ENCODE data around the gene MAPKBP1. TPM values are rescaled to one million over a fixed set of nuclear protein-coding genes. Genes with fewer than 3 reads are reported as not detected.

Gene MAPKBP1
- total and polyA plus RNA-seq, 2 of the 8 experiments (the other 6 are each of a cell fraction or from before 2014, with no cell fraction given), result 4.3 to 11.3 TPM

DNA sequence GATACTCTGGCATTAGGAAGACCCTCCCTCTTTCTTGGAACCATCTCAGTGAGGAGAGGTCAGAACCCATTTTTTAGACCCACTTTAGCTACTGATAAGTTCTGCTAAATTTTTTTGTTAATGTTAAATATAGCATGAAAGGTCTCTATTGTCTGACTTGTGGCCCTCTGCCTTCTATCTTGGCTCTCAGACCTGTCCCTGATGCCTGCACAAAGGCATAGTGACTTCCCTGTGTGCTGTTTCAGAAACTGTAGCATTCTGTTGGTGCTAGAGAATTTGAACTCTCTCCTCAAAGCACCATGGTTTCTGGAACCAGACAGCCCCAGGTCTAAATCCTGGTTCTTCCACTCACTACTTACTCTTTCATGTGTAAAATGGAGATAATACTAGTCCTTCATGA, 15.4 kb downstream of the MAPKBP1 start:
- no peak for DNase-seq (ENCODE audit: low read depth in 1 of 2, low spot score in 2 of 2)
- Histone ChIP-seq H3K27me3 (replicated peaks in 1 of 4; ENCODE audit: control insufficient read depth in 3 of 4, extremely low read depth in 1 of 4, insufficient read depth in 3 of 4, low read length in 3 of 4) (no peaks in the 10 kb centered on the region), H3K36me3 (ENCODE audit: control insufficient read depth in 2 of 4, insufficient read depth in 4 of 4, low read length in 3 of 4) (no peaks in the 10 kb centered on the region), H2AK5ac (ENCODE audit: low read depth, low read length) (no peak overlapping the region), H2BK120ac (replicated peaks; ENCODE audit: low read depth, low read length) (no peak overlapping the region), H4K8ac (ENCODE audit: extremely low read depth, insufficient read depth, low read length) (no peak overlapping the region), H3K56ac (replicated peaks; ENCODE audit: insufficient read length, low read depth, low read length) (no peak overlapping the region), H3K4ac (replicated peaks; ENCODE audit: insufficient read length, low read depth, low read length) (no peak overlapping the region), H3K23me2 (ENCODE audit: low read depth, low read length) (no peaks in the 10 kb centered on the region), H3K9me3 (ENCODE audit: insufficient read depth in 2 of 2, low read depth in 1 of 2, low read length in 1 of 2) (no peaks in the 10 kb centered on the region), H3K18ac (ENCODE audit: extremely low read depth, low read length) (no peak overlapping the region), H3K9ac (replicated peaks in 1 of 4; ENCODE audit: extremely low read depth in 1 of 4, low read depth in 3 of 4, low read length in 3 of 4) (no peak overlapping the region), H2BK20ac (ENCODE audit: low read length) (no peak overlapping the region), H3K79me2 (ENCODE audit: control insufficient read depth in 1 of 2, insufficient read depth in 2 of 2, low read length in 2 of 2) (peaks cover 0 to 3% of the 10 kb centered on the region in 2 experiments; a peak in 1 of 4 replicates), H3K79me1 (ENCODE audit: low read depth, low read length) (no peaks in the 10 kb centered on the region), H3K27ac (ENCODE audit: low read depth, low read length) (no peak overlapping the region), H2BK5ac (ENCODE audit: low read depth, low read length) (no peak overlapping the region), H4K5ac (ENCODE audit: insufficient read length, low read depth, low read length) (no peak overlapping the region), H2BK12ac (ENCODE audit: low read depth, low read length) (no peak overlapping the region), H4K91ac (replicated peaks; ENCODE audit: insufficient read length, low read length) (no peak overlapping the region), H3K4me2 (ENCODE audit: insufficient read depth in 1 of 2, low read depth in 2 of 2, low read length in 2 of 2) (peak overlapping the region in 1 of 2 experiments; percentile 10; a peak in 1 of 4 replicates), H3K14ac (ENCODE audit: insufficient read length) (no peak overlapping the region), H2BK15ac (ENCODE audit: low read length) (no peak overlapping the region), H3K23ac (ENCODE audit: insufficient read length) (no peak overlapping the region), H3K4me3 (ENCODE audit: extremely low read depth in 1 of 4, insufficient read depth in 2 of 4, low read depth in 3 of 4, low read length in 4 of 4) (no peak overlapping the region), H4K20me1 (replicated peaks in 1 of 2; ENCODE audit: control insufficient read depth in 1 of 2, insufficient read depth in 2 of 2, low read length in 2 of 2) (no peaks in the 10 kb centered on the region), H2AFZ (ENCODE audit: low read length) (no peak overlapping the region), H3K4me1 (replicated peaks in 1 of 4; ENCODE audit: control insufficient read depth in 3 of 4, insufficient read depth in 4 of 4, low read length in 3 of 4) (peaks cover 6 to 19% (median 13%) of the 10 kb centered on the region in 4 experiments; a peak in 6 of 7 replicates)
- ChIA-PET CTCF (ENCODE audit: partially characterized antibody) (interaction anchor here (0.6 to 6.1 kb wide), 7 partner anchors 9 to 186 kb away, joined by 3 to 60 read pairs (median 8); partner anchors contain the start of gene MAPKBP1), POLR2A (ENCODE audit: partially characterized antibody) (interaction anchor here (0.6 to 5.1 kb wide), 2 partner anchors 13 to 15 kb away, joined by 4 to 24 read pairs; partner anchors contain the start of gene MAPKBP1)
- FAIRE-seq, result no peak
- TF ChIP-seq CHD7 (IDR thresholded peaks at IDR 0.05; ENCODE audit: insufficient replicate concordance, low read length), result no peak

All from H1 (cell line).